Colonic mucosa (tissue), 4 donors: Measurements from ENCODE around the gene WFDC1. TPM values are rescaled to one million over a fixed set of nuclear protein-coding genes. Genes with fewer than 3 reads are reported as not detected.

ENCODE experiments used
- DNase-seq: peaks from one replicate; pipeline ENCODE4 v3.0.0-alpha.2; 2020
- H3K27ac ChIP-seq: fragments of 200-600 bp; one replicate; pipeline ENCODE4 v1.8.0; 2021
- H3K27me3 ChIP-seq: fragments of 200-600 bp; one replicate; pipeline ENCODE4 v1.8.0; 2021
- H3K36me3 ChIP-seq: fragments of 200-600 bp; one replicate; pipeline ENCODE4 v1.8.0; 2021
- H3K4me1 ChIP-seq: fragments of 200-600 bp; one replicate; pipeline ENCODE4 v1.8.0; 2021; ENCODE audit warnings: mild to moderate bottlenecking
- H3K4me3 ChIP-seq: fragments of 200-600 bp; one replicate; pipeline ENCODE4 v1.8.0; 2021
- H3K9ac ChIP-seq, 2 donors: one replicate each; pipeline ENCODE4 v1.7.0; 2013; ENCODE audit warnings: control low read depth in 2 of 2, low read depth in 2 of 2, low read length in 2 of 2
- H3K9me3 ChIP-seq: fragments of 200-600 bp; one replicate; pipeline ENCODE4 v1.8.0; 2021
- CTCF ChIP-seq: fragments of 200-600 bp; IDR thresholded peaks from one replicate; pipeline ENCODE4 v1.8.0; 2022; ENCODE audit warnings: antibody characterized with exemption, mild to moderate bottlenecking
- intact Hi-C: fragments of 100-400 bp; cut with DNase I; formaldehyde crosslinking; loops from one replicate; pipeline ENCODE4 v1.14.1; 2022
- total RNA-seq, 2 donors: library from RNA; stranded (reverse); fragmentation: NEBNext Ultra II Directional in 1 of 2; extraction: Animal tissue kit (Norgen Biotek cat#: 25700) in 1 of 2; gene quantifications; one replicate each; pipeline ENCODE4 v1.2.1, GENCODE V29; 2021
- donor health status: healthy.
- donor health status: DM: no; HTN: no; CAD: no.
- donor health status: DM: no; HTN: no; CAD: no.

WFDC1 gene
- total RNA-seq, 2 donors from 2014 or later, result 4.4 to 17.4 TPM

GRCh38 chr16:84283314-84284153, 11.1 kb upstream of the WFDC1 start:
- intact Hi-C loops, result no loop called here
- H3K27ac ChIP-seq, result no peak overlapping the region

GRCh38 chr16:84284154-84284722, 10.4 kb upstream of the WFDC1 start:
- no peaks in the 10 kb centered on the region for H3K9me3 ChIP-seq
- DNase-seq, result peak; percentile 75
- no peaks in the 10 kb centered on the region for H3K36me3 ChIP-seq
- no peaks in the 10 kb centered on the region for H3K4me1 ChIP-seq
- no peak overlapping the region for H3K27ac ChIP-seq
- intact Hi-C loops, result no loop called here
- no peaks in the 10 kb centered on the region for H3K27me3 ChIP-seq
- no peak for TF ChIP-seq CTCF
- H3K4me3 ChIP-seq, result no peak overlapping the region
- H3K9ac ChIP-seq, result peak overlapping the region in 1 of 2 donors; percentile 43

More at GRCh38 chr16:84283314-84284153, 11.1 kb upstream of the WFDC1 start:
- H3K9me3 ChIP-seq, result no peaks in the 10 kb centered on the region
- H3K4me3 ChIP-seq, result no peak overlapping the region
- DNase-seq, result no peak
- H3K36me3 ChIP-seq, result no peaks in the 10 kb centered on the region
- no peak for TF ChIP-seq CTCF
- H3K27me3 ChIP-seq, result no peaks in the 10 kb centered on the region
- peak overlapping the region in 1 of 2 donors; percentile 43 for H3K9ac ChIP-seq
- H3K4me1 ChIP-seq, result no peaks in the 10 kb centered on the region

- no peaks in the 10 kb centered on the region for H3K27me3 ChIP-seq
- H3K4me1 ChIP-seq, result no peaks in the 10 kb centered on the region
- peak; percentile 35 for DNase-seq
- no peak overlapping the region for H3K4me3 ChIP-seq
- TF ChIP-seq CTCF, result no peak
- H3K9ac ChIP-seq, result no peak overlapping the region
- intact Hi-C loops, result no loop called here
- H3K36me3 ChIP-seq, result no peaks in the 10 kb centered on the region
- no peaks in the 10 kb centered on the region for H3K9me3 ChIP-seq
- peak overlapping the region; percentile 59 for H3K27ac ChIP-seq
Measured at GRCh38 chr16:84286578-84287240, 8.0 kb upstream of the WFDC1 start.

GRCh38 chr16:84288902-84289301, 5.8 kb upstream of the WFDC1 start:
- Histone ChIP-seq H3K36me3 (no peaks in the 10 kb centered on the region), H3K9me3 (no peaks in the 10 kb centered on the region), H3K27me3 (no peaks in the 10 kb centered on the region), H3K4me3 (no peak overlapping the region), H3K27ac (no peak overlapping the region), H3K9ac (no peak overlapping the region), H3K4me1 (no peaks in the 10 kb centered on the region)
- TF ChIP-seq CTCF, result no peak
- intact Hi-C loops, result no loop called here
- DNase-seq, result no peak

- no peak overlapping the region for H3K9ac ChIP-seq
- H3K4me1 ChIP-seq, result peaks cover 10% of the 10 kb centered on the region
- no peak overlapping the region for H3K27ac ChIP-seq
- H3K9me3 ChIP-seq, result no peaks in the 10 kb centered on the region
- no peak for TF ChIP-seq CTCF
- no peak for DNase-seq
- H3K36me3 ChIP-seq, result no peaks in the 10 kb centered on the region
- H3K4me3 ChIP-seq, result no peak overlapping the region
- intact Hi-C loops, result no loop called here
- no peaks in the 10 kb centered on the region for H3K27me3 ChIP-seq
Measured at GRCh38 chr16:84291226-84291625, 3.5 kb upstream of the WFDC1 start.
